GM23338 (cell line): ENCODE data around the gene JUNB. TPM values are rescaled to one million over a fixed set of nuclear protein-coding genes. Genes with fewer than 3 reads are reported as not detected.

ENCODE experiments used
- ATAC-seq: fragments of 200-7000 bp; cut with Tn5 transposase; 3 replicates; pipeline ENCODE4 v1.9.1; 2020
- DNase-seq: peaks from one replicate; pipeline ENCODE4 v3.0.0-alpha.2; 2015; ENCODE audit warnings: low spot score
- H2AFZ ChIP-seq: fragments of 200-600 bp; sonication (generic); 2 replicates; pipeline ENCODE4 v1.8.0; 2016; ENCODE audit warnings: antibody characterized with exemption, mild to moderate bottlenecking, moderate library complexity
- H3F3A ChIP-seq: fragments of 200-600 bp; sonication (generic); replicated peaks from 2 replicates; pipeline ENCODE4 v1.8.0; 2017; ENCODE audit warnings: antibody characterized with exemption, mixed run types, low read depth
- H3K27ac ChIP-seq: fragments of 200-600 bp; sonication (generic); 2 replicates; pipeline ENCODE4 v1.6.1; 2016; ENCODE audit warnings: low read depth
- H3K27me3 ChIP-seq: fragments of 200-600 bp; sonication (generic); 2 replicates; pipeline ENCODE4 v1.8.0; 2016; ENCODE audit warnings: mild to moderate bottlenecking, mixed run types, moderate library complexity; ENCODE audit not compliant: insufficient read depth
- H3K36me3 ChIP-seq: fragments of 200-600 bp; sonication (generic); 2 replicates; pipeline ENCODE4 v1.8.0; 2016; ENCODE audit warnings: mild to moderate bottlenecking; ENCODE audit not compliant: insufficient read depth
- H3K4me1 ChIP-seq: fragments of 200-600 bp; sonication (generic); 2 replicates; pipeline ENCODE4 v1.8.0; 2016; ENCODE audit warnings: mild to moderate bottlenecking, moderate library complexity; ENCODE audit not compliant: insufficient read depth
- H3K4me2 ChIP-seq: fragments of 200-600 bp; sonication (generic); 2 replicates; pipeline ENCODE4 v1.7.1; 2017; ENCODE audit warnings: mixed run types
- H3K4me3 ChIP-seq: fragments of 200-600 bp; sonication (generic); 2 replicates; pipeline ENCODE4 v1.6.1; 2016; ENCODE audit warnings: mixed run types
- H3K79me2 ChIP-seq: fragments of 200-600 bp; sonication (generic); replicated peaks from 2 replicates; pipeline ENCODE4 v1.8.0; 2017; ENCODE audit warnings: mild to moderate bottlenecking; ENCODE audit not compliant: insufficient read depth
- H3K9me2 ChIP-seq: fragments of 200-600 bp; sonication (generic); 2 replicates; pipeline ENCODE4 v1.8.0; 2017; ENCODE audit not compliant: insufficient read depth
- H4K20me1 ChIP-seq: fragments of 200-600 bp; sonication (generic); replicated peaks from 2 replicates; pipeline ENCODE4 v1.8.0; 2017; ENCODE audit warnings: mild to moderate bottlenecking; ENCODE audit not compliant: insufficient read depth
- H3K27ac Mint-ChIP-seq: 2 replicates; pipeline ENCODE4 v1.8.0; 2020; ENCODE audit warnings: inconsistent platforms, mild to moderate bottlenecking, moderate library complexity, mixed read lengths
- H3K27me3 Mint-ChIP-seq: 3 replicates; pipeline ENCODE4 v1.8.0; 2022; ENCODE audit warnings: low read depth, mild to moderate bottlenecking, moderate library complexity, mixed read lengths, inconsistent platforms; ENCODE audit not compliant: insufficient read depth, poor library complexity
- H3K36me3 Mint-ChIP-seq: 3 replicates; pipeline ENCODE4 v1.8.0; 2021; ENCODE audit warnings: low read depth, mild to moderate bottlenecking, inconsistent platforms, moderate library complexity, mixed read lengths
- H3K4me1 Mint-ChIP-seq: 3 replicates; pipeline ENCODE4 v1.8.0; 2020; ENCODE audit warnings: mild to moderate bottlenecking, inconsistent platforms, mixed read lengths
- H3K4me3 Mint-ChIP-seq: 3 replicates; pipeline ENCODE4 v1.8.0; 2021; ENCODE audit warnings: moderate library complexity, mild to moderate bottlenecking, inconsistent platforms, mixed read lengths
- H3K9me3 Mint-ChIP-seq: 3 replicates; pipeline ENCODE4 v1.8.0; 2020; ENCODE audit warnings: moderate library complexity, mild to moderate bottlenecking, inconsistent platforms, mixed read lengths
- CTCF ChIP-seq, 2 experiments: fragments of 200-600 bp in 1 of 2; sonication (generic) in 1 of 2; conservative IDR thresholded peaks; 2 replicates each; pipeline versions ENCODE4 v1.5.1 to v1.6.1; 2016 to 2017; ENCODE audit warnings: antibody characterized with exemption in 2 of 2, low read depth in 2 of 2, mild to moderate bottlenecking in 2 of 2, moderate library complexity in 1 of 2
- ETS1 ChIP-seq: IDR thresholded peaks from 2 replicates; pipeline ENCODE4 v1.6.1; 2016; ENCODE audit warnings: antibody characterized with exemption
- EZH2 ChIP-seq: fragments of 200-600 bp; sonication (generic); IDR thresholded peaks from one replicate; pipeline ENCODE4 v1.8.0; 2017; ENCODE audit warnings: antibody characterized with exemption, mild to moderate bottlenecking, low read depth; ENCODE audit not compliant: unreplicated experiment
- NANOG ChIP-seq: IDR thresholded peaks from 2 replicates; pipeline ENCODE4 v1.6.1; 2016; ENCODE audit warnings: antibody characterized with exemption, borderline replicate concordance
- POLR2AphosphoS5 ChIP-seq: IDR thresholded peaks from 2 replicates; pipeline ENCODE4 v1.6.1; 2016; ENCODE audit warnings: antibody characterized with exemption, low read depth
- ZNF114 ChIP-seq: fragments of 250-450 bp; sonication (Bioruptor Pico); IDR thresholded peaks from 2 replicates; pipeline ENCODE4 v1.5.0; 2020; ENCODE audit warnings: mild to moderate bottlenecking, moderate library complexity
- ZNF331 ChIP-seq: fragments of 250-450 bp; sonication (Bioruptor Pico); IDR thresholded peaks from 2 replicates; pipeline ENCODE4 v1.5.0; 2020; ENCODE audit warnings: low read depth, mild to moderate bottlenecking, moderate library complexity
- ZNF462 ChIP-seq: fragments of 250-450 bp; sonication (Bioruptor Pico); IDR thresholded peaks from 2 replicates; pipeline ENCODE4 v1.5.0; 2020; ENCODE audit warnings: mild to moderate bottlenecking, moderate library complexity
- polyA plus RNA-seq: library from polyadenylated mRNA; unstranded; fragments of >200 nt; fragmentation: Nextera tagmentation; extraction: Ambion mirVana; gene quantifications from 2 replicates; pipeline ENCODE4 v1.2.1, GENCODE V29; 2016
- total RNA-seq: library from RNA; depleted of rRNA; stranded (reverse); fragments of >200 nt; shearing (Covaris generic); gene quantifications from 2 replicates; pipeline ENCODE4 v1.2.3, GENCODE V29; 2014

JUNB gene
- total and polyA plus RNA-seq, 2 experiments from 2014 or later, result 7.7 to 20.2 TPM

- TF ChIP-seq ZNF462 (no peak), ETS1 (no peak), ZNF331 (CRISPR knock-in tag) (no peak), EZH2 (no peak), NANOG (no peak)
These were observed 3.7 kb downstream of the JUNB start (continued) for GRCh38 chr19:12794971-12795381.

GRCh38 chr19:12796146-12797071 is 5.1 kb downstream of the JUNB start:
- DNase-seq (peak; percentile 96), ATAC-seq (peak; percentile 30)
- Histone ChIP-seq H3K4me1 (peaks cover 26% of the 10 kb centered on the region), H3F3A (peaks cover 24% of the 10 kb centered on the region), H4K20me1 (no peaks in the 10 kb centered on the region), H3K27ac (no peak overlapping the region), H3K9me2 (no peaks in the 10 kb centered on the region), H3K36me3 (peaks cover 9% of the 10 kb centered on the region; the same call in 1 of the 2 replicates), H3K27me3 (peaks cover 19% of the 10 kb centered on the region), H3K79me2 (peaks cover 12% of the 10 kb centered on the region), H2AFZ (no peak overlapping the region), H3K4me3 (peak overlapping the region; percentile 6; the same call in 1 of the 2 replicates), H3K4me2 (peak overlapping the region; percentile 42)
- Mint-ChIP-seq H3K27me3 (peaks cover 25% of the 10 kb centered on the region), H3K4me1 (peaks cover 21% of the 10 kb centered on the region), H3K9me3 (peaks cover 3% of the 10 kb centered on the region; the same call in 2 of the 3 replicates), H3K27ac (peak overlapping the region; percentile 19; the same call in 1 of the 2 replicates), H3K4me3 (peak overlapping the region; percentile 11; the same call in 1 of the 3 replicates), H3K36me3 (peaks cover 49% of the 10 kb centered on the region)
- TF ChIP-seq CTCF (conservative IDR thresholded peaks at IDR 0.05; ENCODE audit: low read depth in 2 of 2) (peak; percentile 88 to 100), ETS1 (0 out of 2 replicates have a peak, but pooled peaks have one; percentile 48), POLR2AphosphoS5 (0 out of 2 replicates have a peak, but pooled peaks have one; percentile 48), ZNF114 (CRISPR knock-in tag) (no peak)
